ENCODE results near the gene CYP2D6.

The CYP2D6 gene

DNA sequence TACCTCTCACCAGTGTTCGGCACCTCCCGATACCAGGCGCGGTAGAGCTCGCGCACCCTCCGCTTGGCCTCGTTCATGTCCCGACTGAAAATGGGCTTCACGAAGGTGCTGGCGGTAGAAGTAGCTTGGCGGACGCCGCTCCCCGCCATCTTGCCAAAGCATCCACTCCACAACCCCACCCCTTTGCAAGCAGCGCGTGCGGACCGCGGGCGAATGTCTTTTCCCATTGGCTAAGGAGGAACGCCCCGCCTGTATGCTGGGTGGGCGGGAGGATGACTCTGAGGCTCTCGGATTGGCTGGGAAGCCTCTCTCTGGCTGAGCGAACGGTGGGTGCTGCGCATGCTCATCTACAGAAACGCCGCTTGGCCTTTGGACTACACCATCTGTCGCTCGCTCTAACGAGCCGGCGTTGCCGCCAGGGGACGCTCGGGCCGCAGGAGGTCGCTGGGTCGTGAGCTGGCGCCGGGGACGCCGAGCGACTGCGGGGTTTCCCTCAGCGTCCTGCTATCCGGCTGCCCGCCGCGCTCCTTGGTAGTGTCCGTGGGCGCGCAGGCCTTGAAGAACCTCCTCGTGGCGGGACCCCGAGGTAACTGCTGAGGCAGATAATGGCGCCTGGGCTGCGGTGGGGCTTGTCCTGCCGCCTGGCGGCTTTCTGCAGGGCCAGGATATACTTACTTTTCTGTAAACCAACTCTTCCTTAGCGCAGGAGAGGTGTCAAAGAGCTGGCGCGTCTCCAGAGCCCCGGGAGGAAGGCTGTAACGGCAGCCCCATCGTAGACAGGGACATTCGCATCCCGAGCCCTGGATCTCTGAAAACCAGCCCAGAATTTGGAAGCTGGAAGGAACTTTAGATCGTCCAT lies 39.8 kb downstream of the CYP2D6 start, which contains the start of gene NDUFA6:
Gene NDUFA6, minus strand, starts transcription at position 177 of the 859 bp plus-strand sequence. Its CDS starts 28 bp downstream, at position 149.
- Histone ChIP-seq H3K27me3 (ENCODE audit: control insufficient read depth, insufficient read depth, low read length) (peaks cover 3% of the 10 kb centered on the region), H3K9ac (ENCODE audit: low read depth, low read length) (peak within 1 kb of the TSS; percentile 90), H3K9me3 (ENCODE audit: control insufficient read depth, insufficient read depth, low read length) (no peaks in the 10 kb centered on the region), H3K4me1 (ENCODE audit: control insufficient read depth, insufficient read depth, low read length) (peaks cover 3% of the 10 kb centered on the region), H3K4me3 (ENCODE audit: low read depth, low read length) (peak within 1 kb of the TSS; percentile 98), H3K36me3 (ENCODE audit: control insufficient read depth, insufficient read depth, low read length) (peaks cover 16% of the 10 kb centered on the region)

DNA sequence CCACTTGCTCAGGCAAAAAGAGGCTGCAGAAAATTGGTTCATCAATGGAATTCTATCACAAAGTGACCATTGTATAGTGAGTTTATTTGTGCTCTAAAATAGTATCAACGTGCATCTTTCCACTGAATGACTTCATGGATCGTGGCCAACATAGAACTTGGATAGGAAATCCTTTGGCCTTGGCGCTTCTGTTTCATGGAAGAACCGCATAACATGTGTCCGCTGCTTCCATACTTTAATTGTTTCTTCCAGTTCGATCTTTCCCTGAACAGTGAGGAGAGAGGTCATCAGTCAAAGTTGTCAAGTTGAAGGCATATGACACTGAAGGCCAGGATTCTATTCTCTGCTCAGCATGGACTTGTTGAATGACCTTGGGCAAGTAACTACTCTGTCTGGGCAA lies 44.6 kb downstream of the CYP2D6 start:
- Histone ChIP-seq H3K9me3 (ENCODE audit: control insufficient read depth, insufficient read depth, low read length) (no peaks in the 10 kb centered on the region), H3K4me1 (ENCODE audit: control insufficient read depth, insufficient read depth, low read length) (no peaks in the 10 kb centered on the region), H3K9ac (ENCODE audit: low read depth, low read length) (no peak overlapping the region), H3K4me3 (ENCODE audit: low read depth, low read length) (no peak overlapping the region), H3K27me3 (ENCODE audit: control insufficient read depth, insufficient read depth, low read length) (no peaks in the 10 kb centered on the region), H3K36me3 (ENCODE audit: control insufficient read depth, insufficient read depth, low read length) (peaks cover 30% of the 10 kb centered on the region)

DNA sequence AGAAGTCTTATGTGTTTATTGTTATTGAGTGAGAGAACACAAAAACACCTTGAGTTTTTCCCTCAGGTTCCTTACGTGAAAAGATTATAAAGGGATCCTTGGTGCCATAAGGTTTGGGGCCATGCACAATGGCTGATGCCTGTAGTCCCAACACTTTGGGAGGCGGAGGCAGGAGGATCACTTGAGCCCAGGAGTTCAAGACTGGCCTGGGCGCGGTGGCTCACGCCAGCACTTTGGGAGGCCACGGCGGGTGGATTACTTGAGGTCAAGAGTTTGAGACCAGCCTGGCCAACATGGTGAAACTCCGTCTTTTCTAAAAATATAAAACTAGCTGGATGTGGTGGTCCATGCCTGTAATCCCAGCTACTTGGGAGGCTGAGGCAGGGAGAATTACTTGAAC lies 45.7 kb downstream of the CYP2D6 start:
- Histone ChIP-seq H3K36me3 (ENCODE audit: control insufficient read depth, insufficient read depth, low read length) (peaks cover 26% of the 10 kb centered on the region), H3K4me1 (ENCODE audit: control insufficient read depth, insufficient read depth, low read length) (no peaks in the 10 kb centered on the region)

DNA sequence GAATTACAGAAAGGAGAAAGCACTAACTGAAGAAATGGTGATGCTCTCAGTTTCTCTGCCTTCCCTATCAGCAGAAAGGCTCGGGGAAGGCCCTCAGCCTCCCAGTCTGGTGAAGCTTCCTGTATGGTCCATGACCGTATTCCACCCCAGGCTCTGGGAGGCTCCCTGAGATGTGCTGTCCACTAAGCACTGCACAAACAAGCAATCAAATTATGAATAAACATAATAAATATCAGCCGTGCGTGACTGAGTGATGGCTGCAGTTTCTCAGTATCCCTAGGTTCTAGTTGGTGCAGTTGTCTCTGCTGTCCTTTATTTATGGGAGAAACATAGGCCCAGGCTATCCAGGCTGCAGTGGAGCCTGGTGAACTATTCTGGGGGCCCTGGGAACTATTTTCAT lies 47.5 kb downstream of the CYP2D6 start:
- no peak overlapping the region for H3K9ac ChIP-seq (ENCODE audit: low read depth, low read length)
- H3K9me3 ChIP-seq (ENCODE audit: control insufficient read depth, insufficient read depth, low read length), result no peaks in the 10 kb centered on the region
- H3K36me3 ChIP-seq (ENCODE audit: control insufficient read depth, insufficient read depth, low read length), result peaks cover 23% of the 10 kb centered on the region
- peaks cover 4% of the 10 kb centered on the region for H3K4me1 ChIP-seq (ENCODE audit: control insufficient read depth, insufficient read depth, low read length)
- H3K27me3 ChIP-seq (ENCODE audit: control insufficient read depth, insufficient read depth, low read length), result no peaks in the 10 kb centered on the region
- no peak overlapping the region for H3K4me3 ChIP-seq (ENCODE audit: low read depth, low read length)

More for the DNA sequence above, 45.7 kb downstream of the CYP2D6 start:
- no peaks in the 10 kb centered on the region for H3K9me3 ChIP-seq (ENCODE audit: control insufficient read depth, insufficient read depth, low read length)
- H3K4me3 ChIP-seq (ENCODE audit: low read depth, low read length), result no peak overlapping the region
- no peaks in the 10 kb centered on the region for H3K27me3 ChIP-seq (ENCODE audit: control insufficient read depth, insufficient read depth, low read length)
- no peak overlapping the region for H3K9ac ChIP-seq (ENCODE audit: low read depth, low read length)

DNA sequence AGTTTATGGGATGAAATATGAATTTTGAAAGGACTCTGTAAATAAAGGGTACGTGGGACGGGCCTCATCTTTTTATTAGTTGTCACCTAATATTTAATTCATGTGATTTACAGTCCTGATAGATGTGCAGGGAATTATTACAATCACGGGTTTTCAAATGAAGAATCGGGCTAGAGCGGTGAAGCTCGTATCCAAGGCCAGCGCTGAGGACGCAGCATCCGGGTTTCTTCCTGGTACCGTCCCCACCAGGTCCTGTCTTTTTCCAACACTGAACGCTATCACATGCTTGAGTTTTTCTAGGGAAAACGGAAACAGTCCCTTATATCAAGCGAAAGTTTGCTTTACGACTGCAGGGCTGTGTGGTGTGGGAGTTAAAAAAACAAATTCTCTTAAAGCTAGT lies 50.3 kb downstream of the CYP2D6 start:
- Histone ChIP-seq H3K27me3 (ENCODE audit: control insufficient read depth, insufficient read depth, low read length) (no peaks in the 10 kb centered on the region), H3K36me3 (ENCODE audit: control insufficient read depth, insufficient read depth, low read length) (peaks cover 16% of the 10 kb centered on the region), H3K9ac (ENCODE audit: low read depth, low read length) (no peak overlapping the region), H3K9me3 (ENCODE audit: control insufficient read depth, insufficient read depth, low read length) (no peaks in the 10 kb centered on the region), H3K4me1 (ENCODE audit: control insufficient read depth, insufficient read depth, low read length) (peaks cover 4% of the 10 kb centered on the region), H3K4me3 (ENCODE audit: low read depth, low read length) (peak overlapping the region; percentile 84)

DNA sequence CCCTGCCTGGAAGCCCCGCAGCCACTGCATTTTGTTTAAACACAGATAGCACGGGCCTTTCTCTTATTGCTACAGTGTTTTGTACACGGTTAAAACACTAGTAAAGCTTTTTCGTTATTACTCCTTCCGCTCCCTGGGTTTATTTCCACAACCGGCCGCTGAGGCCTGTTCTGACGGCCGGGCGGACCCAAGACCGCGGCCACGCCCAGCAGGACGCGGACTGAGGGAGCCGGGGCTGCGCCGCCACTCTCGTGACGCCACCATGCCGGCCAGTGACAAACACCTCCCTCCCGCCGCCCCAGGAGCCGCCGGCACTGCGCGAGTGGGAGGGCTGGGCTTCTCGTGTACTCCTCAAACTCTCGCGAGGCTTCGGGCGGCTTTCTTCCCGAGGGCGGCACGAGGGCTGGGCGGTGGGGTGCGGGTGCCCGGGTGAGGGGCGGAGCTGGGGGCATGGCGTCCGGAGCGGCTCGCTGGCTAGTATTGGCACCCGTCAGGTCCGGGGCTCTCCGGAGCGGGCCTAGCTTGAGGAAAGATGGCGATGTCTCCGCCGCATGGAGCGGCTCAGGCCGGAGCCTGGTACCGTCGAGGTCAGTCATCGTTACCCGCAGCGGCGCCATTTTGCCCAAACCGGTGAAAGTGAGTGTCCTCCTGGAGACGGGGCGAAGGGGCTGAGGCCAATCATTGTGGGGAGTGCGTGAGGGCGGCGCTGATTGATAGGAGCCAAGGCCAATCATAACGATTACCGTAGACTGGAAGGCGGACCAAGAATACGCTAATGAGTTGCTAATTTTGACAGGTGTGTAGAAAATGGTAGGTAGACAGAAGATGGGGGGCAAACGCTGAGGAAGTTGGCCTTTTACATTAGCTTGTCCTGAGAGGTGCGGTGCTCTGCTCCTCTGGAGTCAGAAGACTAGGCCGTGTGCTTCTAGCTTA lies 51.0 kb downstream of the CYP2D6 start, which contains the start of gene SMDT1:
Gene SMDT1, plus strand, starts transcription at position 382 of the 933 bp plus-strand sequence. Its CDS starts 69 bp downstream, at position 451.
- H3K27me3 ChIP-seq (ENCODE audit: control insufficient read depth, insufficient read depth, low read length), result no peaks in the 10 kb centered on the region
- no peaks in the 10 kb centered on the region for H3K9me3 ChIP-seq (ENCODE audit: control insufficient read depth, insufficient read depth, low read length)
- H3K9ac ChIP-seq (ENCODE audit: low read depth, low read length), result peak within 1 kb of the TSS; percentile 74
- H3K4me3 ChIP-seq (ENCODE audit: low read depth, low read length), result peak within 1 kb of the TSS; percentile 84
- H3K36me3 ChIP-seq (ENCODE audit: control insufficient read depth, insufficient read depth, low read length), result peaks cover 16% of the 10 kb centered on the region
- H3K4me1 ChIP-seq (ENCODE audit: control insufficient read depth, insufficient read depth, low read length), result peaks cover 4% of the 10 kb centered on the region

DNA sequence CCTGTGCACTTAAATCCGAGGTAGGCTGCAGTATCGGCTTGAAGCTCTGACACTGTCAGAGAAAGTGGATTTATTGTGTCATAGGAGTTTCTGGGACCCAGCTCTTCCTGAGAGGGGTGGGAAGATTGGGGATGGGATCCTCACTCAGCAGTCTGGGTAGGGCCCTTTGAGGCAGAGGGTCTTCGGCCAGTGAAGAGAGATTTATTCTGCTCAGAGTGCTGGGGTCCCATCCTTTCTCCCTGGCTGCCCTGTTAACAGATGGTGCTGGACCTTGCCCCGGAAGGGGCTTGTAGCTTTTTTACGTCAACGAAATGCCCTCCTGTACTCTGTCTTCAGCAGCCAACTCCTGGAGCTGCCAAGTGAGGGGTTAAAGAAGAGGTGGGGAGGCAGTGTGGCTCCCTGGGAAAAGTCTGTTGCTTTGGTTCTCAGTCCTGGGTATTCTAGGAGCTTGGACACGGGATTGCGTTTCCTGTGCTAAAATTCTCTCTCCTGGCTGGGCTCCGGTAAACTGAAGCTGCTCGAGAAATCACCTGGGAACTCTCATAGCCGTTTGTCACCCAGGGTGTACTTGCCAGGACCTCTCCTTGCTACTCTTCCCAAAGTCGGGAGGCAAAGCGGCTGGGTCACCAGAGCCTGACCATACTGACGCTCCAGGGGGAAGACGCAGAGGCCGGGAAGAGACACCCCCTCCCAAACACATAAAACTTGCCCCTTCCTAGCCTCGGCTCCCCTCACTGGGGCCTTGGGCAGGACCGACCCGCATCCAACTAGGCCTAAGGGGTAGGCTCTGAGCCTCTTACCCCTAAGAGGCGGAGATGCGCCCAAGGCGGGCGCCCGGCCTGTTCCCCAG lies 51.9 kb downstream of the CYP2D6 start:
- Histone ChIP-seq H3K4me3 (ENCODE audit: low read depth, low read length) (peak overlapping the region; percentile 84), H3K9me3 (ENCODE audit: control insufficient read depth, insufficient read depth, low read length) (no peaks in the 10 kb centered on the region), H3K4me1 (ENCODE audit: control insufficient read depth, insufficient read depth, low read length) (peaks cover 4% of the 10 kb centered on the region), H3K27me3 (ENCODE audit: control insufficient read depth, insufficient read depth, low read length) (no peaks in the 10 kb centered on the region), H3K36me3 (ENCODE audit: control insufficient read depth, insufficient read depth, low read length) (peaks cover 16% of the 10 kb centered on the region), H3K9ac (ENCODE audit: low read depth, low read length) (peak overlapping the region; percentile 74)

DNA sequence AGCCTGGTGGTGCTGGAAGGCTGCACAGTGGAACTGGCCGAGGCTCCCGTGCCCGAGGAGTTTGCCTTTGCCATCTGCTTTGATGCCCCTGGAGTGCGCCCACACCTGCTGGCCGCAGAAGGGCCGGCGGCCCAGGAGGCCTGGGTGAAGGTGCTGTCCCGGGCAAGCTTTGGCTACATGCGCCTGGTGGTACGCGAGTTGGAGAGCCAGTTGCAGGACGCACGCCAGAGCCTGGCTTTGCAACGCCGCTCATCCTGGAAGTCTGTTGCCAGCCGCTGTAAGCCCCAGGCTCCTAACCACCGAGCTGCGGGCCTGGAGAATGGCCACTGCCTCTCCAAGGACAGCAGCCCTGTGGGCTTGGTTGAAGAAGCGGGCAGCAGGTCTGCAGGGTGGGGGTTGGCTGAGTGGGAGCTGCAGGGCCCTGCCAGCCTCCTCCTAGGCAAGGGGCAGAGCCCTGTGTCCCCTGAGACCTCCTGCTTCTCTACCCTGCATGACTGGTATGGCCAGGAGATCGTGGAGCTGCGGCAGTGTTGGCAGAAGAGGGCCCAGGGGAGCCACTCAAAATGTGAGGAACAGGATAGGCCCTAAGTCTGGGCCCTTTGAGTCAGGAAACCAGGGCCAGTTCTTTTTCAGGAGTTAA lies 53.0 kb downstream of the CYP2D6 start:
- Histone ChIP-seq H3K9ac (ENCODE audit: low read depth, low read length) (no peak overlapping the region), H3K27me3 (ENCODE audit: control insufficient read depth, insufficient read depth, low read length) (peaks cover 6% of the 10 kb centered on the region), H3K36me3 (ENCODE audit: control insufficient read depth, insufficient read depth, low read length) (peaks cover 9% of the 10 kb centered on the region), H3K4me3 (ENCODE audit: low read depth, low read length) (no peak overlapping the region), H3K9me3 (ENCODE audit: control insufficient read depth, insufficient read depth, low read length) (no peaks in the 10 kb centered on the region), H3K4me1 (ENCODE audit: control insufficient read depth, insufficient read depth, low read length) (peaks cover 9% of the 10 kb centered on the region)

DNA sequence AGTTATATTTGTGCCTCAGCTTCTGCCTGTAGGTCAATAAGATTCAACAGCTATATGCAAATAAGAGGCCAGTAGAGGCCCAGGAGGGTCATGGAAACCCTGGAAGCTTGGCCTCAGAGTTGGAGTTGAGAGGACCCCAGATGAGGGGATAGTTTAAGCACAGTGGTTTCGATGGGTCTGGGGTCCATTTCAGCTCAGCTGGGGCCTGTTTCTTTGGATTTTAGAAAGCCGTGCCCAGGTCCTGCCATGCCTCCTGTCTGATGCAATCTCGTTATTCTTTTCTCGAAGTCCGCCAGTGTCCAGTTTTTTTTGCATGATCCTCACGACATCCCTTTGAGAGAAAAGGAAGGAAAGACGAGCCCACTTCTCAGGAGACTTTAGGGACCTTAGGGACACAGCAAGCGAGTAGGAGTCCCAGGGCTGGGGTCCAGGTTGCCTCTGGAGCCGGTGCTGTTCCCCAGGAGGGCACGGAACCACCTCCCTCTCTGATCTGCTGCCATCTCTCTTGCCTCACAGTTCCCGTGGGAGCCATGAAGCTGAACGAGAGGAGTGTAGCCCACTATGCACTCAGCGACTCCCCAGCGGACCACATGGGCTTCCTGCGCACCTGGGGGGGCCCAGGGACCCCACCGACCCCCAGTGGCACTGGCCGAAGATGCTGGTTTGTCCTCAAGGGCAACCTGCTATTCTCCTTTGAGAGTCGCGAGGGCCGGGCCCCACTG lies 53.7 kb downstream of the CYP2D6 start:
- H3K9ac ChIP-seq (ENCODE audit: low read depth, low read length), result no peak overlapping the region
- peaks cover 9% of the 10 kb centered on the region for H3K4me1 ChIP-seq (ENCODE audit: control insufficient read depth, insufficient read depth, low read length)
- H3K36me3 ChIP-seq (ENCODE audit: control insufficient read depth, insufficient read depth, low read length), result peaks cover 5% of the 10 kb centered on the region
- no peak overlapping the region for H3K4me3 ChIP-seq (ENCODE audit: low read depth, low read length)
- H3K27me3 ChIP-seq (ENCODE audit: control insufficient read depth, insufficient read depth, low read length), result peaks cover 6% of the 10 kb centered on the region
- H3K9me3 ChIP-seq (ENCODE audit: control insufficient read depth, insufficient read depth, low read length), result no peaks in the 10 kb centered on the region
